PC-3 (cell line): Measurements from ENCODE around the gene OSMR. TPM values are rescaled to one million over a fixed set of nuclear protein-coding genes. Genes with fewer than 3 reads are reported as not detected.

Experiments used
- ATAC-seq: fragments of 200-7000 bp; cut with Tn5 transposase; 2 replicates; pipeline ENCODE4 v1.9.1; 2020; ENCODE audit warnings: mild to moderate bottlenecking, moderate library complexity
- BruUV-seq: library from RNA; stranded (reverse); fragments of 400-500 nt; replicated peaks from 2 replicates; lab custom pipeline; 2021; lab: Mats Ljungman, UMichigan
- CTCF ChIA-PET: fragments of 300-600 bp; sonication (Branson Sonifier 250); formaldehyde crosslinking; loops from one replicate; lab custom pipeline; 2022; ENCODE audit warnings: antibody characterized with exemption; lab: Charles Lee
- POLR2A ChIA-PET: fragments of 300-600 bp; sonication (Branson Sonifier 250); formaldehyde crosslinking; loops from one replicate; lab custom pipeline; 2022; ENCODE audit warnings: antibody characterized with exemption; ENCODE audit not compliant: unreplicated experiment; lab: Charles Lee
- DNase-seq: peaks from one replicate; pipeline ENCODE4 v3.0.0-alpha.2; 2015
- H2AFZ ChIP-seq: fragments of 300-600 bp; sonication (generic); 2 replicates; pipeline ENCODE4 v1.6.0; 2016; ENCODE audit warnings: antibody characterized with exemption, low read length
- H3F3A ChIP-seq: fragments of 300-600 bp; sonication (generic); one replicate; pipeline ENCODE4 v1.6.0; 2017; ENCODE audit warnings: antibody characterized with exemption, low read length, control low read depth, mild to moderate bottlenecking; ENCODE audit not compliant: unreplicated experiment
- H3K27ac ChIP-seq: fragments of 300-600 bp; sonication (generic); 2 replicates; pipeline ENCODE4 v1.5.1; 2016; ENCODE audit warnings: mild to moderate bottlenecking, low read length
- H3K27me3 ChIP-seq: fragments of 300-600 bp; sonication (generic); 2 replicates; pipeline ENCODE4 v1.6.1; 2016; ENCODE audit warnings: low read length, mixed read lengths
- H3K36me3 ChIP-seq: fragments of 300-600 bp; sonication (generic); 2 replicates; pipeline ENCODE4 v1.6.1; 2016; ENCODE audit warnings: low read depth, mixed run types, low read length, mixed read lengths
- H3K4me1 ChIP-seq: fragments of 300-600 bp; sonication (generic); 2 replicates; pipeline ENCODE4 v1.5.1; 2016; ENCODE audit warnings: low read length; ENCODE audit not compliant: insufficient read depth
- H3K4me2 ChIP-seq: fragments of 300-600 bp; sonication (generic); 2 replicates; pipeline ENCODE4 v1.6.0; 2016; ENCODE audit warnings: low read length
- H3K4me3 ChIP-seq: fragments of 300-600 bp; sonication (generic); 2 replicates; pipeline ENCODE4 v1.5.1; 2016; ENCODE audit warnings: mild to moderate bottlenecking, low read length, mixed read lengths
- H3K79me2 ChIP-seq: fragments of 300-600 bp; sonication (generic); 2 replicates; pipeline ENCODE4 v1.6.1; 2017; ENCODE audit warnings: low read length, mixed read lengths
- H3K9ac ChIP-seq: fragments of 300-600 bp; sonication (generic); 2 replicates; pipeline ENCODE4 v1.6.0; 2016; ENCODE audit warnings: mild to moderate bottlenecking, low read length
- H3K9me2 ChIP-seq: fragments of 300-600 bp; sonication (generic); replicated peaks from 2 replicates; pipeline ENCODE4 v1.6.1; 2016; ENCODE audit warnings: mixed run types, low read length, mixed read lengths
- H3K9me3 ChIP-seq: fragments of 300-600 bp; sonication (generic); 2 replicates; pipeline ENCODE4 v1.6.1; 2016; ENCODE audit warnings: low read length, mixed read lengths
- H4K20me1 ChIP-seq: fragments of 300-600 bp; sonication (generic); 2 replicates; pipeline ENCODE4 v1.6.1; 2016; ENCODE audit warnings: low read length, mixed read lengths
- CTCF ChIP-seq: fragments of 300-600 bp; sonication (generic); conservative IDR thresholded peaks from 2 replicates; pipeline ENCODE4 v1.5.1; 2017; ENCODE audit warnings: antibody characterized with exemption, low read depth, mild to moderate bottlenecking, low read length
- EZH2 ChIP-seq: fragments of 300-600 bp; sonication (generic); IDR thresholded peaks from one replicate; pipeline ENCODE4 v1.6.1; 2017; ENCODE audit warnings: antibody characterized with exemption, mild to moderate bottlenecking, low read length; ENCODE audit not compliant: unreplicated experiment
- EZH2phosphoT487 ChIP-seq: fragments of 300-600 bp; sonication (generic); IDR thresholded peaks from 2 replicates; pipeline ENCODE4 v1.6.1; 2018; ENCODE audit warnings: mild to moderate bottlenecking, antibody characterized with exemption, low read length, borderline replicate concordance
- intact Hi-C: fragments of 100-400 bp; cut with micrococcal nuclease; formaldehyde crosslinking; loops from 2 replicates; pipeline ENCODE4 v1.9.0; 2023
- total RNA-seq: library from RNA; depleted of rRNA; stranded (reverse); fragments of >200 nt; gene quantifications from 2 replicates; pipeline ENCODE4 v1.2.3, GENCODE V29; 2014

The OSMR gene
- total RNA-seq, 1 experiment from 2014 or later, result 13.7 TPM

- intact Hi-C loops, result no loop called here
- no peaks in the 10 kb centered on the region for H3K27me3 ChIP-seq
- 0 out of 2 replicates have a peak, but pooled peaks cover 5% of the 10 kb centered on the region for H3K36me3 ChIP-seq
- no peaks in the 10 kb centered on the region for H3K79me2 ChIP-seq
- H3K9me3 ChIP-seq, result no peaks in the 10 kb centered on the region
- no peak for ATAC-seq
- H3K9me2 ChIP-seq, result no peaks in the 10 kb centered on the region
- H3K4me2 ChIP-seq, result no peak overlapping the region
- H3K27ac ChIP-seq, result no peak overlapping the region
- no peak for TF ChIP-seq EZH2phosphoT487
- no peak for TF ChIP-seq EZH2
- no peak for TF ChIP-seq CTCF
- CTCF ChIA-PET, result no interaction called here
- H3K9ac ChIP-seq, result no peak overlapping the region
- H3F3A ChIP-seq, result no peaks in the 10 kb centered on the region
- H4K20me1 ChIP-seq, result no peaks in the 10 kb centered on the region
- DNase-seq, result no peak
- POLR2A ChIA-PET, result no interaction called here
- no peak overlapping the region for H2AFZ ChIP-seq
- H3K4me3 ChIP-seq, result no peak overlapping the region
- BruUV-seq, result no TSS peak
- no peaks in the 10 kb centered on the region for H3K4me1 ChIP-seq
Observed at GRCh38 chr5:38911933-38912332, 66.1 kb downstream of the OSMR start.

- H3K79me2 ChIP-seq, result no peaks in the 10 kb centered on the region
- intact Hi-C loops, result no loop called here
- H3K4me1 ChIP-seq, result no peaks in the 10 kb centered on the region
- H3K27me3 ChIP-seq, result no peaks in the 10 kb centered on the region
- H3K9me3 ChIP-seq, result no peaks in the 10 kb centered on the region
- no peak overlapping the region for H2AFZ ChIP-seq
- H3K36me3 ChIP-seq, result no peaks in the 10 kb centered on the region; the same call in 1 of the 2 replicates
- H3F3A ChIP-seq, result no peaks in the 10 kb centered on the region
- ChIA-PET CTCF (no interaction called here), POLR2A (interaction anchor here (0.6 kb wide), 1 partner anchor 85 kb away, joined by 5 read pairs; no protein-coding TSS in a partner anchor)
- no peak overlapping the region for H3K27ac ChIP-seq
- H3K9me2 ChIP-seq, result no peaks in the 10 kb centered on the region
- no peak for ATAC-seq
- BruUV-seq, result no TSS peak
- no peaks in the 10 kb centered on the region for H4K20me1 ChIP-seq
- H3K9ac ChIP-seq, result no peak overlapping the region
- H3K4me2 ChIP-seq, result no peak overlapping the region
- H3K4me3 ChIP-seq, result no peak overlapping the region
- TF ChIP-seq EZH2, result no peak
- TF ChIP-seq EZH2phosphoT487, result no peak
- TF ChIP-seq CTCF, result no peak
- DNase-seq, result no peak
Observed at GRCh38 chr5:38913714-38914113, 67.9 kb downstream of the OSMR start.

- DNase-seq (no peak), ATAC-seq (no peak)
- no peak overlapping the region for H3K9ac ChIP-seq
- no peak overlapping the region for H3K4me2 ChIP-seq
- BruUV-seq, result no TSS peak
- no peaks in the 10 kb centered on the region for H3F3A ChIP-seq
- no peaks in the 10 kb centered on the region for H3K4me1 ChIP-seq
- H4K20me1 ChIP-seq, result no peaks in the 10 kb centered on the region
- ChIA-PET CTCF (no interaction called here), POLR2A (no interaction called here)
- no peaks in the 10 kb centered on the region for H3K27me3 ChIP-seq
- no peak overlapping the region for H3K27ac ChIP-seq
- H3K9me2 ChIP-seq, result no peaks in the 10 kb centered on the region
- TF ChIP-seq EZH2phosphoT487 (no peak), CTCF (no peak), EZH2 (no peak)
- no peaks in the 10 kb centered on the region for H3K9me3 ChIP-seq
- H3K36me3 ChIP-seq, result peaks cover 7% of the 10 kb centered on the region; the same call in 1 of the 2 replicates
- intact Hi-C loops, result no loop called here
- no peak overlapping the region for H3K4me3 ChIP-seq
- H2AFZ ChIP-seq, result no peak overlapping the region
- H3K79me2 ChIP-seq, result no peaks in the 10 kb centered on the region
Observed at GRCh38 chr5:38916802-38917201, 71.0 kb downstream of the OSMR start.
